Astrocyte (in vitro differentiated cells and primary cell): ENCODE measurements around the gene ERF.

Experiments
- CTCF ChIP-seq: IDR thresholded peaks from 2 replicates; pipeline ENCODE4 v1.5.1; 2011; ENCODE audit warnings: low read depth, mild to moderate bottlenecking, inconsistent platforms, low read length, moderate library complexity; ENCODE audit not compliant: insufficient read depth
- EZH2 ChIP-seq: IDR thresholded peaks from 2 replicates; pipeline ENCODE4 v1.6.1; 2012; ENCODE audit warnings: mild to moderate bottlenecking, low read length, inconsistent platforms; ENCODE audit not compliant: insufficient read depth

GRCh38 chr19:42226886-42227285 lies 28.0 kb downstream of the ERF start:
- TF ChIP-seq CTCF (no peak), EZH2 (no peak)
